Activated CD8-positive, alpha-beta T cell treated with anti-CD3 and anti-CD28 coated beads for 36 hours (primary cell): Measurements from ENCODE around the gene BAIAP3. TPM values are rescaled to one million over a fixed set of nuclear protein-coding genes. Genes with fewer than 3 reads are reported as not detected.

Source experiments
- ATAC-seq: fragments of 200-7000 bp; cut with Tn5 transposase; one replicate; pipeline ENCODE4 v1.10.0; 2021; ENCODE audit warnings: mild to moderate bottlenecking, moderate library complexity
- CTCF ChIA-PET: fragments of 350-600 bp; sonication (Branson Sonifier 250); formaldehyde crosslinking; loops from one replicate; lab custom pipeline; 2021; ENCODE audit warnings: antibody characterized with exemption; lab: Charles Lee
- POLR2A ChIA-PET: fragments of 350-600 bp; sonication (Branson Sonifier 250); formaldehyde crosslinking; loops from one replicate; lab custom pipeline; 2021; ENCODE audit warnings: antibody characterized with exemption; lab: Charles Lee
- DNase-seq: peaks from one replicate; pipeline ENCODE4 v3.0.0-alpha.2; 2020
- H3K27ac Mint-ChIP-seq: one replicate; pipeline ENCODE4 v1.8.0; 2021; ENCODE audit warnings: mild to moderate bottlenecking, mixed read lengths
- H3K27me3 Mint-ChIP-seq: one replicate; pipeline ENCODE4 v1.8.0; 2021; ENCODE audit warnings: mixed read lengths
- H3K36me3 Mint-ChIP-seq: one replicate; pipeline ENCODE4 v1.8.0; 2021; ENCODE audit warnings: low read depth, mixed read lengths
- H3K4me1 Mint-ChIP-seq: one replicate; pipeline ENCODE4 v1.8.0; 2021; ENCODE audit warnings: low read depth, mixed read lengths
- H3K4me3 Mint-ChIP-seq: one replicate; pipeline ENCODE4 v1.8.0; 2021; ENCODE audit warnings: mild to moderate bottlenecking, moderate library complexity, mixed read lengths
- H3K9me3 Mint-ChIP-seq: one replicate; pipeline ENCODE4 v1.8.0; 2021; ENCODE audit warnings: mixed read lengths
- CTCF ChIP-seq: fragments of 200-600 bp; IDR thresholded peaks from one replicate; pipeline ENCODE4 v1.8.0; 2022; ENCODE audit warnings: antibody characterized with exemption, mild to moderate bottlenecking
- intact Hi-C: fragments of 100-400 bp; cut with micrococcal nuclease; formaldehyde crosslinking; loops from one replicate; pipeline ENCODE4 v1.10.0; 2022
- total RNA-seq, 2 experiments: library from RNA; stranded (reverse); gene quantifications; one replicate each; pipeline ENCODE4 v1.2.3, GENCODE V29; 2021

BAIAP3 gene
- under 1 TPM; 0.27 to 0.68 TPM for total RNA-seq

- intact Hi-C loops: no loop called here
- TF ChIP-seq CTCF: no peak
- peak; percentile 81 for ATAC-seq
- H3K4me3 Mint-ChIP-seq: peak within 1 kb of the TSS; percentile 27
- H3K27ac Mint-ChIP-seq: no peak within 1 kb of the TSS
- H3K36me3 Mint-ChIP-seq: no peaks in the 10 kb centered on the region
- no peaks in the 10 kb centered on the region for H3K9me3 Mint-ChIP-seq
- CTCF ChIA-PET: interaction anchor here (1.2 kb wide), 1 partner anchor 31 kb away, joined by 3 read pairs; no protein-coding TSS in a partner anchor
- POLR2A ChIA-PET: interaction anchor here (1.5 to 1.7 kb wide), 3 partner anchors 9 to 24 kb away, joined by 4 to 5 read pairs (median 5); partner anchors contain the start of gene UBE2I
- DNase-seq: peak; percentile 67
- H3K27me3 Mint-ChIP-seq: peaks cover 18% of the 10 kb centered on the region
- peaks cover 13% of the 10 kb centered on the region for H3K4me1 Mint-ChIP-seq
These were observed at the start of gene BAIAP3 for GRCh38 chr16:1333149-1333812. BAIAP3 (plus strand) TSS chr16:1333645; CDS start chr16:1338550, 4,905 bp downstream.

GRCh38 chr16:1283996-1284616 lies 49.3 kb upstream of the BAIAP3 start:
- Mint-ChIP-seq H3K9me3 (no peaks in the 10 kb centered on the region), H3K36me3 (no peaks in the 10 kb centered on the region), H3K4me3 (no peak overlapping the region), H3K27ac (no peak overlapping the region), H3K4me1 (no peaks in the 10 kb centered on the region), H3K27me3 (peaks cover 10% of the 10 kb centered on the region)
- CTCF ChIA-PET: no interaction called here
- intact Hi-C loops: no loop called here
- no peak for DNase-seq
- no peak for TF ChIP-seq CTCF
- POLR2A ChIA-PET: no interaction called here
- no peak for ATAC-seq

- Mint-ChIP-seq H3K4me1 (no peaks in the 10 kb centered on the region), H3K9me3 (no peaks in the 10 kb centered on the region), H3K27me3 (peaks cover 21% of the 10 kb centered on the region), H3K36me3 (no peaks in the 10 kb centered on the region), H3K4me3 (no peak overlapping the region), H3K27ac (no peak overlapping the region)
- DNase-seq (no peak), ATAC-seq (no peak)
- POLR2A ChIA-PET: no interaction called here
- intact Hi-C loops: no loop called here
- CTCF ChIA-PET: no interaction called here
- no peak for TF ChIP-seq CTCF
These were observed 47.6 kb upstream of the BAIAP3 start for GRCh38 chr16:1285669-1286512.

GRCh38 chr16:1286513-1287094 lies 46.8 kb upstream of the BAIAP3 start:
- ATAC-seq (no peak), DNase-seq (no peak)
- Mint-ChIP-seq H3K9me3 (no peaks in the 10 kb centered on the region), H3K36me3 (no peaks in the 10 kb centered on the region), H3K4me3 (no peak overlapping the region), H3K27me3 (peaks cover 25% of the 10 kb centered on the region), H3K27ac (no peak overlapping the region), H3K4me1 (no peaks in the 10 kb centered on the region)
- intact Hi-C loops: no loop called here
- CTCF ChIA-PET: no interaction called here
- POLR2A ChIA-PET: no interaction called here
- TF ChIP-seq CTCF: no peak
